ENCODE data around the gene RHBG.

Gene RHBG

GRCh38 chr1:156386949-156387869 is 18.2 kb downstream of the RHBG start:
- no peak for FAIRE-seq

- FAIRE-seq = no peak
These were observed 18.8 kb downstream of the RHBG start for GRCh38 chr1:156387870-156388173.

GRCh38 chr1:156388174-156389137 is 19.4 kb downstream of the RHBG start:
- FAIRE-seq = no peak

GRCh38 chr1:156389311-156389710 is 20.3 kb downstream of the RHBG start:
- FAIRE-seq = no peak

GRCh38 chr1:156390469-156391365 is 21.7 kb downstream of the RHBG start:
- FAIRE-seq = no peak

- FAIRE-seq = no peak
These were observed 22.3 kb downstream of the RHBG start for GRCh38 chr1:156391366-156391677.

- FAIRE-seq = no peak
These were observed 22.7 kb downstream of the RHBG start for GRCh38 chr1:156391701-156392100.

GRCh38 chr1:156392452-156392853 is 23.4 kb downstream of the RHBG start:
- FAIRE-seq = no peak

GRCh38 chr1:156393095-156393494 is 24.1 kb downstream of the RHBG start:
- no peak for FAIRE-seq

GRCh38 chr1:156394082-156394481 is 25.1 kb downstream of the RHBG start:
- FAIRE-seq = no peak

GRCh38 chr1:156394835-156395461 is 25.9 kb downstream of the RHBG start:
- FAIRE-seq = no peak

GRCh38 chr1:156399355-156400125 is 30.5 kb downstream of the RHBG start:
- no peak for FAIRE-seq

GRCh38 chr1:156400191-156400935 is 31.4 kb downstream of the RHBG start:
- FAIRE-seq = no peak

- FAIRE-seq = no peak
These were observed 32.1 kb downstream of the RHBG start for GRCh38 chr1:156401041-156401574.

GRCh38 chr1:156401681-156402081 is 32.7 kb downstream of the RHBG start:
- FAIRE-seq = no peak

- no peak for FAIRE-seq
These were observed 33.5 kb downstream of the RHBG start for GRCh38 chr1:156402331-156403020.

GRCh38 chr1:156405670-156406069 is 36.7 kb downstream of the RHBG start:
- no peak for FAIRE-seq

- FAIRE-seq = no peak
These were observed 37.2 kb downstream of the RHBG start for GRCh38 chr1:156406251-156406650.

- FAIRE-seq = no peak
These were observed 38.3 kb downstream of the RHBG start for GRCh38 chr1:156407344-156407743.

GRCh38 chr1:156407760-156408159 is 38.7 kb downstream of the RHBG start:
- no peak for FAIRE-seq

All from TTC549 (cell line).